ENCODE data around the gene KCNF1.

The KCNF1 gene

DNA sequence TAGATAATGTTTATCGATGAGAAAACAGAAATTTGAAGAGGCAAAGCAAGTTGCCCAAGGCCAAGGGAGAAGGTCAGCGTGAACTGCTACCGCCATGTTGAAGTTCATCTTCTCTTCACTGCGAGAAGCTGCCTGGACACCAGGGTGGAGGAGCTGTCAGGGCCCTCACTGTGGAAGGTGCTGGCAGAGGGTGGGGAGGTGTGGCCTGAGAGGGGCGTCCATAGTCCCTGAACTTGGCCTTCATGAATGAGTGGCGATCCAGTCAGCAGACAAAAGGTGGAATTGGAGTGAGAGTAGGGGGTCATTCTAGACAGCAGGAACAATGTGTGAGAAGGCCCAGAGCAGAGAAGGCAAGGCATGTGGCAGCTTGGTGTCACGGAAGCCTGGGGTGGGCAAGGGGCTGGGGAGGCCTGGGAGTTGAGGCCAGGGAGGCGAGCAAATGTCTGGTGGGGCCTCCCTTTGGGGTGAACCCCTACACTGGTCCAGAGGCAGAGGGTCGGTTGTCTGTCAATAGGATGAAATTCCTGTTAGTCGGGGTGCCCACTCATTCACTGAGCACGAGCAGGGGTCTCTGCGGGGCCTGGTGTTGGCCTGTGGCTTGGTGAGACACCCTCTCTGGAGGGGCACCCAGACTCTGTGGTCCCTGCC is 33.3 kb upstream of the KCNF1 start:
- DNase-seq = no peak
- Histone ChIP-seq H3K4me1 (no peaks in the 10 kb centered on the region), H3K4me3 (ENCODE audit: low read depth, low read length) (no peak overlapping the region), H3K36me3 (no peaks in the 10 kb centered on the region), H3K9me3 (no peaks in the 10 kb centered on the region), H3K27me3 (no peaks in the 10 kb centered on the region)
- TF ChIP-seq, protein P1, sequence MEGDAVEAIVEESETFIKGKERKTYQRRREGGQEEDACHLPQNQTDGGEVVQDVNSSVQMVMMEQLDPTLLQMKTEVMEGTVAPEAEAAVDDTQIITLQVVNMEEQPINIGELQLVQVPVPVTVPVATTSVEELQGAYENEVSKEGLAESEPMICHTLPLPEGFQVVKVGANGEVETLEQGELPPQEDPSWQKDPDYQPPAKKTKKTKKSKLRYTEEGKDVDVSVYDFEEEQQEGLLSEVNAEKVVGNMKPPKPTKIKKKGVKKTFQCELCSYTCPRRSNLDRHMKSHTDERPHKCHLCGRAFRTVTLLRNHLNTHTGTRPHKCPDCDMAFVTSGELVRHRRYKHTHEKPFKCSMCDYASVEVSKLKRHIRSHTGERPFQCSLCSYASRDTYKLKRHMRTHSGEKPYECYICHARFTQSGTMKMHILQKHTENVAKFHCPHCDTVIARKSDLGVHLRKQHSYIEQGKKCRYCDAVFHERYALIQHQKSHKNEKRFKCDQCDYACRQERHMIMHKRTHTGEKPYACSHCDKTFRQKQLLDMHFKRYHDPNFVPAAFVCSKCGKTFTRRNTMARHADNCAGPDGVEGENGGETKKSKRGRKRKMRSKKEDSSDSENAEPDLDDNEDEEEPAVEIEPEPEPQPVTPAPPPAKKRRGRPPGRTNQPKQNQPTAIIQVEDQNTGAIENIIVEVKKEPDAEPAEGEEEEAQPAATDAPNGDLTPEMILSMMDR (IDR thresholded peaks at IDR 0.05; ENCODE audit: low read depth, low read length) = no peak

DNA sequence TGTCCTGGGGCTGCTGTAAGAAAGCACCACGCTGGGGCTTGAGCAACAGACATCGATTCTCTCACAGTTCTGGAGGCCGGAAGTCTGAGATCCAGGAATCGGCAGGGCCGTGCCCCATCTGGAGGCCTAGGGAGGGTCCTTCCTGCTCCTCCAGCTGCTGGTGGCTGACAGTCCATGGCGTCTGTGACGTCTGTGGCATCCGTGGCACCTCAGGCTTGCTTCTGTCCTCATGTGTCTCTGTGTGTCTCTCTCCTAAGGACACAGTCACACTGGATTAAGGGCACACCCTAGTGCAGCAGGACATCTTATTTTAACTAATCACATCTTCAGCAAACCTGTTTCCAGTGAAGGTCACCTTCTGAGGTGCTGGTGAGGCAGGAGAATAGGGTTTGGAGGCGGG is 32.6 kb upstream of the KCNF1 start:
- Histone ChIP-seq H3K4me1 (no peaks in the 10 kb centered on the region), H3K9me3 (no peaks in the 10 kb centered on the region), H3K4me3 (ENCODE audit: low read depth, low read length) (no peak overlapping the region), H3K27me3 (no peaks in the 10 kb centered on the region), H3K36me3 (no peaks in the 10 kb centered on the region)
- DNase-seq = no peak
- TF ChIP-seq, protein P1 (IDR thresholded peaks at IDR 0.05; ENCODE audit: low read depth, low read length) = no peak

- Histone ChIP-seq H3K4me1 (no peaks in the 10 kb centered on the region), H3K27me3 (no peaks in the 10 kb centered on the region), H3K4me3 (ENCODE audit: low read depth, low read length) (no peak overlapping the region), H3K9me3 (no peaks in the 10 kb centered on the region), H3K36me3 (no peaks in the 10 kb centered on the region)
- TF ChIP-seq, protein P1 (IDR thresholded peaks at IDR 0.05; ENCODE audit: low read depth, low read length) = no peak
- DNase-seq = no peak
These were observed 31.8 kb upstream of the KCNF1 start for GRCh38 chr2:10879624-10880585.

- no peaks in the 10 kb centered on the region for H3K27me3 ChIP-seq
- no peaks in the 10 kb centered on the region for H3K9me3 ChIP-seq
- H3K36me3 ChIP-seq = no peaks in the 10 kb centered on the region
- TF ChIP-seq, protein P1 (IDR thresholded peaks at IDR 0.05; ENCODE audit: low read depth, low read length) = no peak
- DNase-seq = no peak
- no peak overlapping the region for H3K4me3 ChIP-seq (ENCODE audit: low read depth, low read length)
- H3K4me1 ChIP-seq = no peaks in the 10 kb centered on the region
These were observed 31.0 kb upstream of the KCNF1 start for GRCh38 chr2:10880586-10881321.

DNA sequence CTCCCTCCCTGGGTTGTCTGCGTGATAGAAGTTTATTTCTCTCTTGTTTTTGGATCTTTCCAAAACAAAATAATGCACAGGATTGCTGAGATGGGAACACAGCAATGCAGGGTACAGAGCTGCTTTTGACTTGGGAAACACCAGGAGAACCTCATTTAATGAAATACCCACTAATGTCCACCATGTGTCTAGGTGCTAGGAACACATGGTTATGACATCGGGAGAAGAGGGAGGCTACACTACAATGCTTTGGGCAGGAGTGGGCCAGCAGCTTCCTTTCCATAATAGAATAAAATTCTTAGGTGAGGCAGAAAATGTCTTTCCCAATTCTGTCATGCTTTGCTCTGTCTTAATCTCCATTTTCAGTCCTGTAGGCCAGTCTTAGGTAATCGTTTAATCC is 29.2 kb upstream of the KCNF1 start:
- no peaks in the 10 kb centered on the region for H3K36me3 ChIP-seq
- no peaks in the 10 kb centered on the region for H3K27me3 ChIP-seq
- H3K9me3 ChIP-seq = no peaks in the 10 kb centered on the region
- TF ChIP-seq, protein P1 (IDR thresholded peaks at IDR 0.05; ENCODE audit: low read depth, low read length) = no peak
- H3K4me1 ChIP-seq = no peaks in the 10 kb centered on the region
- DNase-seq = no peak
- H3K4me3 ChIP-seq (ENCODE audit: low read depth, low read length) = no peak overlapping the region
